GM21528 (cell line): ENCODE data around the gene UGCG.
A peak's percentile ranks its signal among the peaks of the same experiment; 100 is the strongest.
"Not testable (repeated sequence)": the region's sequence is repeated elsewhere in the genome, so short reads cannot be mapped to it uniquely, and the experiment has no call there.

ENCODE experiments used
- ATAC-seq: cut with Tn5 transposase; IDR thresholded peaks from one replicate; pipeline ENCODE4 v1.9.1; 2021; ENCODE audit warnings: mild to moderate bottlenecking, moderate library complexity; ENCODE audit not compliant: unreplicated experiment, low FRiP score

The UGCG gene

DNA sequence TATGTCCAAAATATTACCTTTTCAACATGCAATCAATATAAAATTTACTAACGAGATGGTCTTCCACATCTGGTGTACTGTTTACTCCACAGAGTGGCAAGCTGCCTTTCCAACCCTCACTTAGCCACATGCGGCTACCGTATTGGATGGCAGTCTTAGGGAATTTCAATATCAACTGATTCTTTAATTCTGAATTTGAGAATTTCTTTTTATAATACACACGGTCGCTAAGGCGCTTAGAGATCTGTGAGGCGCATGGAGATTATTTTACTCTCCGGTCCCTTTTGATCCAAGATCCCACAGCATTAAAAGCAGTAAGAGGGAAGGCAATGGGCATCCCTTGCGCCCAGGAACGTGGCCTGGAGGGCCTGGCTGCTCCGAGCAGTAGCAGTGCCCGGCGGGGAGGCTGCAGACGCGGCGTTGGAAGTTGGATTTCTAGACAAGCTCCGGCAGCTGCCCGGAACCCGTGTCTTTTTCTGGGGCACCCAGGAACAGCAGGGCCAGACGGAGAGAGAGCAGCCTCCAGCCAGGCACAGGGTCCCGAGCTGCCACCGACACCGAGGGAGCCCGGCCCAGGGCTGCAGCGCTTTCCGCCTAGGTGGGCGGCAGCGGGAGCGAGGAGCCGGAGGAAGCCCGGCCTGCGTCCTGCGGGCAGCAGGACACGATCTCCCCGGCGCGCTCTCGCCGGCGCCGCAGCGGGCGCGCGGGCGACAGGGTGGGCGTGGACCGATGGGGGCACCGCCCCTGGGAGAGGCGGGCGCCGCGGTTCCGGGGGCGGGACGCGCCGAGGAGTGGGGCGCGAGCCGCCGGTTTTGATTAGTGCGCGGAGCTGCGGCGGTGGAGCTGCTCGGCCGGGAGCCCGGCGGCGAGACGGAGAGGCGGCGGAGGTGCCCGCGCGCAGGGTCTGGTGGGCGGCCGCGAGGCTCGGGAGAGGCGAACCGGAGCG lies at the start of gene UGCG:
Gene UGCG (plus strand): TSS at position 819 of the 946 bp plus-strand sequence. CDS start 402 bp downstream, outside the sequence.
- peak; percentile 77 for ATAC-seq

DNA sequence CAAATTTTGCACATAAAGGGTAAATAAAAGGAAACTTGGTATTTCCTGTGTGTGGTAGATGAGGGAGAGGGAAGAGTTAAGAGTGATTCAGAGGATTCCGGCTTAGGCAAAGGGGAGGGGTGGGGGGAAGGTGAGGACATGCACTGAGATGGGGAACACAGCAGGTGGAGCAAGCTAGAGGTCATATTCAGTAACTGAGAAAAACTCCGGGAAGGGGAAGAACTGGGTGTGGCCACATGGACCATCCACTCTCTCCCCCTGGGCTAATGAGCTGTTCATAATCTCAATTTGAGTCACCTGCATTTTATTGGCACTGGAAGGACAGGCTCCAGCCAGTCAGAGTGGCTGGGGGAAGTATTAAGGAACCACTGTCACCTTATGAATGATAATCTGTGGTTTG lies 45.1 kb upstream of the UGCG start:
- no peak for ATAC-seq

DNA sequence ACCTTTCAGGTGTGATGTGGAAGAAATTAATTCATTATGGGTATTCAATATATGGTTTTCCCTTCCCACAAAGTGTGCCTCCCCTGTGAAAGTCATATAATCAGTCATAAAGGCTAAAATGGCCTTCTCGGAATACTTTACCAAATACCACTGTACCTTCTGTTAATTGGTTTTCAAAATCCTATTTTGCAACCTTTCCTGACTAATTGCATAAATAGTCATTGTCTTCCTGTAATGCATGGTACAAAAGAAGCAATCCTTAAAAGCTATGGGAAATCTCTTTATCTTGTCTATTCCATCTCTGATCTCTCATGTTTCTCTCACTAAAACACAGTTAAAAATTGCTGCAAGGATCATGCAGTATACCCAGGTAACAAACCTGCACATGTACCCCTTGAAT lies 44.3 kb upstream of the UGCG start:
- ATAC-seq, result no peak

DNA sequence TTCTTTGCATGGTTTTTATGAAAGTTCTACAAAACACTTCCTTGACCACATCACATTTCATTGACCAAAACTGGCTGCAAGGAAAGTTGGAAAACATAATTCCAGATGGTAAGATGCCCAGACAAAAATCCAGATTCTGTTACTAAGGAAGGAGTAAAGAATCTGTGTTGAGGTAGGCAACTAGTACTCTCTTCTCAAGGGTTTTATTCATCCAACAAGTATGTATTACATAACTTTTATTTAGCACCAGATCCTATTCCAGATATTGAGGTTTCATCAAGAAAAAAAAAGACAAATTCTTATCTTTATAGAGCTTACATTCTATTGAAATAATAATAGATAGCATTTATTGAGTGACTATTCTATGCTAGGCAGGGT lies 43.2 kb upstream of the UGCG start:
- ATAC-seq, result no peak

DNA sequence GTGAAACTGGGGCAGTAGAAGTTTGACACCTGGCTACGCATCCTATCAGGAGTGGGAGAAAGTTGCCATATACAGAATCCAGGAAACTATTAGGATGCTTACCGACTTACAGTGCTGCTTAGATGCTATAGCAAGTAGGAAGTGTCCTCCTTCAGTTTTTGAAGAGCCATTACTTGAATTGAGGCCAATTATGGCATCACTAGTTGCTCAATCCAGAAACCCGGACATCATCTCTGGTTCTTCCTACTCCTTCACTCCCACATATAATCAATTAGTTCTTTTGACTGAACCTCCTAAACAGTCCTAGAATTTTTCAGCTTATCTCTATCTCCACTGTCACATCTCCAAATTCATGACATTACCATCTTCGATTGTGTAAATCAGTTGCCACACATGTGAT lies 41.8 kb upstream of the UGCG start:
- no peak for ATAC-seq

DNA sequence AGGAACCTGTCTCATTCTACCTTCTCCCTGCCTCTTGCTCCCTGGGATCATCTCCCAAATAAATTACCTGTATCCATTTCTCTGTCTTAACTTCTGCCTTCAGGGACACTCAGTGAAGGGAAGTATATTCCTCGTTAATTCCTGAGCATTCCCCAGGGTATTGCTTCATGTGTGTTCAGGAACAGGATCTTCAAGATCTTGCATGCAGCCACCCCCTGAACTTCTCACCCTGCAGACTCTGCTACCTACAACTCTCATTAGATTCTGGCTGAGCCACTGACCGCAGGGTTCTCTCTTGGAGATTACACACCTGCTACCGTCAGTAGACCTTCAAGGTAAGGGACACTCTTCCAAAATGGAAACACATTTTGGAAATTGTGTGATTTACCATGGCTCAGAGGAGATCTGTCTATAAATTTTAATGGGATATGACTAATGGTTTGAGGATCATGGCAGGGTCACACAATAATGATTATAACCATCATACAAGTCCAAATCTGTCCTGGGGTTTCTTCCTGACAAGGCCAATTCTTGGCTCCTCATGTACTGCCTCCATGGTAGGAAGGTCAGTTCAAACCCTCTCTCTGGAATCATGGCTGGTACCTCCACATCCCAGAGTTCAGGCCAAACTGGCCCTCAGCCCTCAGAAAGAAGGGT lies 38.9 kb upstream of the UGCG start:
- no peak for ATAC-seq

DNA sequence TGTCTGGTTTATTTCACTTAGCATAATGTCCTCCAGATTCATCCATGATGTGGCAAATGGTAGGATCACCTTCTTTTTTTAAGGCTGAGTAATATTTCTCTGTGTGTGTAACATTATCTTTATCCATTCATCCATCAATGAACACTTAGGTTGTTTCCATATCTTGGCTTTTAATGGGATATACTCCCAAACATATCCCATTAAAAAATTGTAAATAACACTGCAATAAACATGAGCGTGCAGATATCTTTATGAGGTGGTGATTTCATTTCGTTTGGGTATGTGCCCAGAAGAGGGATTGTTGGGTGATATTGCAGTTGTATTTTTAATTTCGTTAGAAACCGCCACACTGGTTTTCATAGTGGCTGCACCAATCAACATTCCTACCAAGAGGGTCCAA lies 36.2 kb upstream of the UGCG start:
- no peak for ATAC-seq

DNA sequence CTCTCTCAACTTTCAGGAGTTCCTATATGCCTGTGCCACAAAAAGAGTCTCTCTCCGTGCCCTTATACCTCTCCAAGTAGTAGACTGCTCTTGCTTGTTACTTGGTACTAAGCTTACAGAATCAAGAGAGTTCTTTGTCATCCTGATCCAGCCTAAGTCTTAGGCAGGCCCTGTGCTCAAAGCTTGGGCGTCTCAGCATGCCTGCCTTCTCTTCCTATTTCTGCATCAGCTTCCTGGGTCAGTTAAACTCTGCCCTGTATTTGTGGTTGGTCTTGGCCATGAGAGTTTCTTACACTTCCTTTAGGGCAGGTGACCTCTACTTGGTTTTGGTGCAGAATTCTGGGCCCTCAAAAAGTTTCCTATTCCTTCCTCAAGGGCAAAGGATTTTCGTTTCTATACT lies 33.0 kb upstream of the UGCG start:
- ATAC-seq, result no peak

DNA sequence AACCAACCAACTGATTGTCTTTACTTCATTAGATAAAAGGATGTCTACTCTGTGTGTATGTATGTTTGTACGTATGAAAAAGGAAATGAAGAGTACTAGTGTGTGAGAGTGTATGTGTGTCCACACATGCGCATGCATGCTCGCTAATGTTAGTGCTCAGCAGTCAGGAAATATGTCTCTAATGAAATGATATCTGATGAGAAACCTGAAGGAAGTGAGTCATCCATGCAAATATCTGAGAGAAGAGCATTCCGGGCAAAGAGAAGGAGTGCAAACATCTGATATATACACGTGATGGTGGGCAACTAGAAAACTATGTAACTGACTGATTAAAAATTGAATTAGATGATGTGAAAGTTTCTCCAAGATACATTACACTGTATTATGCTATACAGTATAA lies 29.6 kb upstream of the UGCG start:
- ATAC-seq, result no peak

DNA sequence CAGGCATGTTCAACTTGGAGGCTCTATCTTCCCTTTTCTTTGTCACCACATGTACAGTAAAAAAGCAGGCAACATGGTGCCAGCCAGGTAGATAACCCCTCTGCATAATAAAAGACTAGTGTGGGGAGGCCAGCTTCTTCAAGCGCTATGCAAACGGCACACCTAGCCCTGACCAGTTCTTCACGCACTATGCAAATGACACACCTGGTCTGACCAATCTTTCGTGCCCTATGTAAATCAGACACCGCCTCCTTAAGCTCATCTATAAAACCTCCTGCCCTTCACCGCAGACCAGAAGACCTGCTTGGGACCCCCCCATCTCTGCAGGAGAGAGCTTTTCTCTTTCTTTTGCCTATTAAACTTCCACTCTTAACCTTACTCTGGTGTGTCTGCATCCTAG lies 28.1 kb upstream of the UGCG start:
- ATAC-seq, result no peak

DNA sequence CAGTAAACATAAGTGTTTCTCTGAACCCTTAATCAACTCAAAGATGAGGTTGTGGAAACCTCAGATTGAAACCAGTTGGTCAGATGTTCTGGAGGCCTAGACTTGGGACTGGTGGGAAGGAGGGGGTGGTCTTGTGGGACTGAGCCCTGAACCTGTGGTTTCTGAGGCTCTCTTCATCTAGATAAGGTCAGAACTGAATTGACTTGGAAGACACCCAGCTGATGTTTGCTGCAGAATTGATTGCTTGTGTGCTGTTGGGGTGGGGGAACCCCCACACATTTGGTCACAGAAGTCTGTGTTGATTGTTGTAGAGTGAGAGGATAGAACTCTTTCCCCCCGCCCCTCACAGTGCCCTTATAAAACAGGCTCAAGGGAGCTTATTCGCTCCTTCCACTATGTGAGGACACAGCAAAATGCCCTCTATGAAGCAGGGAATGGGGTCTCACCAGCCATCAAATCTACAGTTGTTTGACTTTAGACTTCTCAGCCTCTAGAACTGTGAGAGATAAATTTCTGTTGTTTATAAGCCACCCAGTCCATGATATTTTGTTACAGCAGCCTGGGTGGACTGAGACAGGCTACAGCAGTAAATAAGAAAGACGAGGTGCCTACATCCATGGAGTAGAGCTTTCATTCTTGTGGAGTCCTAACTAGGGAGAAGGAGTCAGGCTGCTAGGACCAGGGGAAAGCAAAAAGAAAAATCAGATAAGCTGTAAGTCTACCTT lies 25.7 kb upstream of the UGCG start:
- no peak for ATAC-seq

DNA sequence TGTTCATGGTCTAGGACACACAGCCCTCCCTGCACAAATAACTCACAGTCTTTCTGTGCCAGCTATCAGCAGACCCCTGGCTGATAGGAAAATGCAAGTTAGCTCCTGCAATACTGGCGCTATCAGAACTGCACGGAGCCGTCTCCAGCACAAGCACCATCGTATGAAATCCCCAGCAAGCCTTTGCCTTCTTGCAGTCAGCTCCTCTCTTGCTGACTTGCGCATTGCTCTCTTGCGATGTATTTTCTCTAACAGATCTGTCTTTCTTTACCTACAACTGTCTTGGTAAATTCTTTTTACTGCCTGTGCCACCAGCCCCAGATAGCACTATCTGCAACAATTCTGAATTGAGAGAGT lies 25.1 kb upstream of the UGCG start:
- no peak for ATAC-seq

DNA sequence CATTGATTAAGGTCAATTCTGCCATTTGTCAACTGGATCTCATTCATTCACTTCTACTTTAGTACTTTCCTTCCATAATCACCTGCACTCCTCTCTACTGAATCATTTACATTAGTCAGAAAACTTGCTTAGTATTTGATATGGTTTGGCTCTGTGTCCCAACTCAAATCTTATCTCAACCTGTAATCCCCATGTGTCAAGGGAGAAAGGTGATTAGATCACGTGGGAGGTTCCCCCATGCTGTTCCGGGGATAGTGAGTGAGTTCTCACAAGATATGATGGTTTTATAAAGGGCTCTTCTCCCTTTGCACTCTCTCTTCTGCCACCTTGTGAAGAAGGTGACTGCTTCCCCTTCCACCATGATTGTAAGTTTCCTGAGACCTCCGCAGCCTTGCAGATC lies 23.7 kb upstream of the UGCG start:
- ATAC-seq, result no peak

DNA sequence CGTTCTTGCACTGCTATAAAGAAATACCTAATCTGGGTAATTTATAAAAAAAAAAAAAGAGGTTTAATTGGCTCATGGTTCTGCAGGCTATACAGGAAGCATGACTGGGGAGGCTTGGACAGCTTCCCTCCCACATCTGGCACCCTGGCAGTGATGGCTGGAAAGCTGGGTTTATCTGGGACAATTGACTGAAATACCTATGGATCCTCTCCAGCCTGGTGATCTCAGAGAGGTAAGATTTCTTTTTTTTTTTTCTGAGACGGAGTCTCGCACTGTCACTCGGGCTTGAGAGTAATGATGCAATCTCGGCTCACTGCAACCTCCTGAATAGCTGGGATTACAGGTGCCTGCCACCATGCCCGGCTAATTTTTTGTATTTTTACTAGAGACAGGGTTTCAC lies 22.7 kb upstream of the UGCG start:
- no peak for ATAC-seq

DNA sequence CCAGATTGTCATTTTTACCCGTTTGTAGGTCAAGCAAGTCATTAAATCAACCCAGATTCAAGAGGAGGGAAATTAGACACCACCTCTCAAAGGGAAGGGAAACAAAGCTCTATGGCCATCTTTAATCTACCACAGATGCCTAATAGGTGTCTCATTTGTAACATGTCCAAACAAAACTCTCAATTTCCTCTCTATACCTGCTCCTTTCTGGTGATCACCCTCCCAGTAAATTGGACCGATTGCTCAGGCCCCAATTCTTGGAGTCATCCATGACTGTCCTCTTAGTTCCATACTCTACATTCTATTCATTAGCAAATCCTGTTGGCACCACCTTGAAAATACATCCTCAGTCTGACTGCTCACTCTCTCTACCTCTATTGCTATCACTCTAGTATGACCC lies 22.1 kb upstream of the UGCG start:
- ATAC-seq, result no peak

DNA sequence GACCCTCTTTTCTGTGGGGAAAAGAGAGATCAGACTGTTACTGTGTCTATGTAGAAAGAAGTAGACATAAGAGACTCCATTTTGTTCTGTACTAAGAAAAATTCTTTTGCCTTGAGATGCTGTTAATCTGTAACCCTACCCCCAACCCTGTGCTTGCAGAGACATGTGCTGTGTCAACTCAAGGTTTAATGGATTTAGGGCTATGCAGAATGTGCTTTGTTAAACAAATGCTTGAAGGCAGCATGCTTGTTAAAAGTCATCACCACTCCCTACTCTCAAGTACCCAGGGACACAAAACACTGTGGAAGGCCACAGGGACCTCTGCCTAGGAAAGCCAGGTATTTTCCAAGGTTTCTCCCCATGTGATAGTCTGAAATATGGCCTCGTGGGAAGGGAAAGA lies 21.3 kb upstream of the UGCG start:
- not testable (repeated sequence) for ATAC-seq

DNA sequence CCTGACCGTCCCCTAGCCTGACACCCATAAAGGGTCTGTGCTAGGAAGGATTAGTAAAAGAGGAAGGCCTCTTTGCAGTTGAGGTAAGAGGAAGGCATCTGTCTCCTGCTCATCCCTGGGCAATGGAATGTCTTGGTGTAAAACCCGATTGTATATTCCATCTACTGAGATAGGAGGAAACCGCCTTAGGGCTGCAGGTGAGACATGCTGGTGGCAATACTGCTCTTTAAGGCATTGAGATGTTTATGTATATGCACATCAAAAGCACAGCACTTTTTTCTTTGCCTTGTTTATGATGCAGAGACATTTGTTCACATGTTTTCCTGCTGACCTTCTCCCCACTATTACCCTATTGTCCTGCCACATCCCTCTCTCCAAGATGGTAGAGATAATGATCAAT lies 20.9 kb upstream of the UGCG start:
- ATAC-seq, result not testable (repeated sequence)

DNA sequence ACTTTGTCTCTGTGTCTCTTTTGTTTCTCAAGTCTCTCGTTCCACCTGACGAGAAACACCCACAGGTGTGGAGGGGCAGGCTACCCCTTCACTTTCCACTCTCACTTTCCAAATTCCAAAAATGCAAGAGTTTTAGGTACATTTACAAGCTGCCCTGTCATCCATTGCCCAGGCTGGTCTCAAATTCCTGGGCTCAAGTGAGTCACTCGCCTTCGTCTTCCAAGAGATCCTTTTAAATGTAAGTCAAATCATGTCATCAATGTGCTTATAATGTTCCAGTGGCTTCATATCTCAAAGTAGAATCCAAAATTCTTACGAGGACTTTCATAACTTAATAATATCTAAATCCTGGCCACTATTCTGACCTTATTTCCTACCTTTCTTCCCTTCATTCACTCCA lies 20.4 kb upstream of the UGCG start:
- no peak for ATAC-seq

DNA sequence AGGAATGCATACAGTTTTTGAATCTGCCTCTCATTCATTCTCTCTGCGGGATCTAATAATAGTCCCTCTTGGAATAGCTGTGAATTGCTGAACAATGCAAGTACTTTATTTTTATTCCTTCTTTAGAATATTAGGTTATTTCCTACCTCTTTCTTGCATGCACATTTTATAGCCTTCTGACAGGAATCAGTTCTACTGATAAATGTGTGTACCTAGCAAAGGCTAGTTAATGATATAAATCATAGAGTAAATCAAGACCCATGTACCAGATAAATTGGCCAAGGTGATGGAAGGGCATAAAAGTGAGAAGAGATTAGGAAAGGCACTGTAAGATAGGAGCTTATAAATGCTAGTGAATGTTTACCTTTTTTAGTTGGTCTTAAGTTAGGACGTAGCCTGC lies 19.2 kb upstream of the UGCG start:
- no peak for ATAC-seq

DNA sequence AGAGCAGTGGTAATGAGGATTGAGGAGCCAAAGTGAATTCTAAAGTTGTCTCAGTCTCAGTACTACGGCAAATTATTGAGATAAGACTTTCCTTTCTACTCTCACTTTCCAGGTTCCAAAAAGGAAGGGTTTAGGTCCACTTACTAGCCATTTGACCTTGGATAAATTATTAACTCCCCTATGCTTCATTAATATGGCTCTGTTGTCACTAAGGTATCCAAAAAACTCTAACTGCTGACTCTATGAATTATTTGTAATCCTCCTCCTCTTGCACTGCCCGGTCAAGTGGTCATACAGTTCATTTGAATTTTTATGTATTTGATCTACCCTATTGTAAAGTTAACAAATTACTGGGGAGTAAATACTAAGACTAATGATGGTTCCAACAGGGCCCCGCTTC lies 17.7 kb upstream of the UGCG start:
- no peak for ATAC-seq

DNA sequence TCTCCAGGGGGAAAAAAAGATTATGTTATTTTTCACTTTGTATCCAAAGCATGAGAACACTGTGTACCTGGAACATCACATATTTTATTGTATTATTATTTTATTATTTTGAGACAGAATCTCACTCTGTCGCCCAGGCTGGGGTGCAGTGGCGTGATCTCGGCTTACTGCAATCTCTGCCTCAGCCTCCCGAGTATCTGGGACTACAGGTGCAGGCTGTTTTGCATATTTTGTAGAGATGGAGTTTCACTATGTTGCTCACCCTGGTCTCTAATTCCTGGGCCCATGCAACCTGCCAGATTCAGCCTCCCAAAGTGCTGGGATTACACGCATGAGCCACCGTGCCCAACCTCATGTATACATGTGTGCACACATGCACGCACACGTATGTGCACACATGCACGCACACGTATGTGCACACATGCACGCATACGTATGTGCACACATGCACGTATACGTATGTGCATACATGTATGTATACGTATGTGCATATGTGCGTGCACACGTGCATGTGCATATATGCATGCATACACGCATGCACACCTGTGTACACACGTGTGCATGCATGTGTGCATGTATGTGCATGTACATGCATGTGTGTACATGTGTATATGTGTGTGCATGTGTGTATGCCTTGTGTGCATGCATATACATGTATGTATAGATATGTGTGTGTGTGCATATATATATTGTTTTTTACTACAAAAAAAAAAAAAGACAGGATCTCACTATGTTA lies 9.5 kb upstream of the UGCG start:
- no peak for ATAC-seq
